ENCODE results near the gene GK. TPM values are rescaled to one million over a fixed set of nuclear protein-coding genes. Genes with fewer than 3 reads are reported as not detected.

Gene GK
- total and polyA plus RNA-seq, 2 donors (not counting 3 experiments of a cell fraction or from before 2014, with no cell fraction given), result 2.7 to 7.6 TPM

DNA sequence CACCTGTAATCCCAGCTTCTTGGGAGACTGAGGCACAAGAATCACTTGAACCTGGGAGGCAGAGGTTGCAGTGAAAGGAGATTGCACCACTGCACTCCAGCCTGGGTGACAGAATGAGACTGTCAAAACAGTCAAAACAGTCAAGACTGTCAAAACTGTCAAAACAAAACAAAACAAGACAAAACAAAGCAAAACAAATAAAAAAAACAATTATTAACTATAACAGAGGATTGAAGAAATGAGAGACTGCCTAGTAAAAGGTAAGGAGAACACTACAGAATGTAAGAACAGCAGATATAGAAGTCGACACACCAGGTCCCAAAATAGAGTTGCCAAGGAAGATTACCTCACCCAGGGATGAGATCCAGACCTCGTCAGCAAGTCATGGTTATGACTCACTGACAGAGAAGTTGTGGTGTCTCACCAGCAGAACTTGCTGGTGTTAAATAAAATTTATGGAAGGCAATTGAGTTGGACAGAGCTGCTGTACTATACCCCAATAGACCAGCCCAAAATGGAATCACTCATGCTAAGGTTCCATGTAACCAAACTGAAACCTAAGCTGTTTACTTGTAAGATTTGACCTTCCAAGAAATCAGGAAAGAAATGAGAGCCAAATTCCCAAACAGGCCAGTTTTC lies 32.1 kb upstream of the GK start:
- no peak overlapping the region for H2AFZ ChIP-seq (ENCODE audit: low read depth, low read length)
- dilution Hi-C loops (cut with MboI; ENCODE audit: extremely low pct_ligation_motif_present, low sequenced_read_pairs), result no loop called here
- FAIRE-seq, result no peak

GRCh38 chrX:30622361-30622760 lies 30.9 kb upstream of the GK start:
- intact Hi-C loops (cut with micrococcal nuclease) (loop anchor here (10.0 kb wide), 1 partner anchor 498 kb away; no protein-coding TSS in a partner anchor), dilution Hi-C loops (cut with MboI; ENCODE audit: extremely low pct_ligation_motif_present, low sequenced_read_pairs) (no loop called here)
- ChIA-PET CTCF (no interaction called here), POLR2A (no interaction called here)
- H4K20me1 ChIP-seq (replicated peaks; ENCODE audit: control insufficient read depth, extremely low read depth, insufficient read depth, low read length), result no peaks in the 10 kb centered on the region
- no peaks in the 10 kb centered on the region for H3K4me1 ChIP-seq (ENCODE audit: control insufficient read depth, extremely low read depth, insufficient read depth, low read length)
- H3K9ac ChIP-seq (replicated peaks; ENCODE audit: extremely low read depth, insufficient read depth, low read length), result no peak overlapping the region
- H3K9me3 ChIP-seq (replicated peaks; ENCODE audit: control insufficient read depth, insufficient read depth, low read length), result no peaks in the 10 kb centered on the region
- no peaks in the 10 kb centered on the region for H3K9me1 ChIP-seq (replicated peaks; ENCODE audit: control insufficient read depth, extremely low read depth, insufficient read depth, low read length)
- DNase-seq (ENCODE audit: low read depth, low spot score) (no peak), FAIRE-seq (no peak)
- no peak overlapping the region for H3K4me3 ChIP-seq (replicated peaks in 1 of 3; ENCODE audit: insufficient read depth in 1 of 3, low read depth in 1 of 3, low read length in 3 of 3)
- H2AFZ ChIP-seq (ENCODE audit: low read depth, low read length), result no peak overlapping the region
- no TSS peak for BruUV-seq (replicated peaks)
- no peak for TF ChIP-seq POLR2AphosphoS5 (IDR thresholded peaks at IDR 0.05; ENCODE audit: insufficient read depth, low read depth, low read length)
- no peak for TF ChIP-seq MYC (IDR thresholded peaks at IDR 0.05; ENCODE audit: low read depth, low read length)
- TF ChIP-seq POLR2A (IDR thresholded peaks at IDR 0.05; ENCODE audit: low read depth, low read length), result no peak
- TF ChIP-seq, protein P1, sequence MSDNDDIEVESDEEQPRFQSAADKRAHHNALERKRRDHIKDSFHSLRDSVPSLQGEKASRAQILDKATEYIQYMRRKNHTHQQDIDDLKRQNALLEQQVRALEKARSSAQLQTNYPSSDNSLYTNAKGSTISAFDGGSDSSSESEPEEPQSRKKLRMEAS (IDR thresholded peaks at IDR 0.05; ENCODE audit: insufficient read depth, insufficient read length), result no peak
- no peak for TF ChIP-seq GATA2 (IDR thresholded peaks at IDR 0.05; ENCODE audit: insufficient read depth, insufficient read length, low read depth, low read length)
- TF ChIP-seq FOS (IDR thresholded peaks at IDR 0.05; ENCODE audit: borderline replicate concordance, insufficient read depth, low read length), result no peak
- TF ChIP-seq JUN (IDR thresholded peaks at IDR 0.05; ENCODE audit: borderline replicate concordance, insufficient read depth, insufficient read length, low read depth), result no peak
- TF ChIP-seq CTCF (IDR thresholded peaks at IDR 0.05; ENCODE audit: extremely low read depth in 1 of 2, insufficient read depth in 1 of 2, low read depth in 1 of 2, low read length in 2 of 2), result no peak
- no peak overlapping the region for H3K4me2 ChIP-seq (ENCODE audit: insufficient read depth, low read length)
- no peaks in the 10 kb centered on the region for H3K27me3 ChIP-seq (ENCODE audit: control insufficient read depth in 2 of 2, insufficient read depth in 2 of 2, low read length in 2 of 2)
- H3K36me3 ChIP-seq (ENCODE audit: control insufficient read depth in 2 of 2, extremely low read depth in 1 of 2, insufficient read depth in 2 of 2, low read length in 2 of 2), result no peaks in the 10 kb centered on the region
- no peak overlapping the region for H3K27ac ChIP-seq (ENCODE audit: insufficient read depth, low read depth, low read length)
- no peaks in the 10 kb centered on the region for H3K79me2 ChIP-seq (ENCODE audit: control insufficient read depth, insufficient read depth, low read length)

More for the DNA sequence above, 32.1 kb upstream of the GK start:
- no peak for DNase-seq (ENCODE audit: low read depth, low spot score)
- POLR2A ChIA-PET, result no interaction called here
- H3K9me1 ChIP-seq (replicated peaks; ENCODE audit: control insufficient read depth, extremely low read depth, insufficient read depth, low read length), result no peaks in the 10 kb centered on the region
- H3K9ac ChIP-seq (replicated peaks; ENCODE audit: extremely low read depth, insufficient read depth, low read length), result no peak overlapping the region
- no peak overlapping the region for H3K27ac ChIP-seq (ENCODE audit: insufficient read depth, low read depth, low read length)
- no peak overlapping the region for H3K4me2 ChIP-seq (ENCODE audit: insufficient read depth, low read length)
- no peaks in the 10 kb centered on the region for H3K4me1 ChIP-seq (ENCODE audit: control insufficient read depth, extremely low read depth, insufficient read depth, low read length)
- no peak for TF ChIP-seq POLR2AphosphoS5 (IDR thresholded peaks at IDR 0.05; ENCODE audit: insufficient read depth, low read depth, low read length)
- peak; percentile 4 for TF ChIP-seq JUN (IDR thresholded peaks at IDR 0.05; ENCODE audit: borderline replicate concordance, insufficient read depth, insufficient read length, low read depth)
- intact Hi-C loops (cut with micrococcal nuclease), result loop anchor here (10.0 kb wide), 1 partner anchor 496 kb away; no protein-coding TSS in a partner anchor
- no peak overlapping the region for H3K4me3 ChIP-seq (replicated peaks in 1 of 3; ENCODE audit: insufficient read depth in 1 of 3, low read depth in 1 of 3, low read length in 3 of 3)
- H4K20me1 ChIP-seq (replicated peaks; ENCODE audit: control insufficient read depth, extremely low read depth, insufficient read depth, low read length), result no peaks in the 10 kb centered on the region
- CTCF ChIA-PET, result no interaction called here
- H3K27me3 ChIP-seq (ENCODE audit: control insufficient read depth in 2 of 2, insufficient read depth in 2 of 2, low read length in 2 of 2), result no peaks in the 10 kb centered on the region
- H3K9me3 ChIP-seq (replicated peaks; ENCODE audit: control insufficient read depth, insufficient read depth, low read length), result no peaks in the 10 kb centered on the region
- BruUV-seq (replicated peaks), result no TSS peak
- no peaks in the 10 kb centered on the region for H3K79me2 ChIP-seq (ENCODE audit: control insufficient read depth, insufficient read depth, low read length)
- H3K36me3 ChIP-seq (ENCODE audit: control insufficient read depth in 2 of 2, extremely low read depth in 1 of 2, insufficient read depth in 2 of 2, low read length in 2 of 2), result no peaks in the 10 kb centered on the region
